GM21367 (cell line): Measurements from ENCODE around the gene FOXM1.
"Not testable (repeated sequence)": the region's sequence is repeated elsewhere in the genome, so short reads cannot be mapped to it uniquely, and the experiment has no call there.

Experiments used
- ATAC-seq: cut with Tn5 transposase; IDR thresholded peaks from one replicate; pipeline ENCODE4 v1.9.1; 2021; ENCODE audit not compliant: unreplicated experiment

FOXM1 gene

DNA sequence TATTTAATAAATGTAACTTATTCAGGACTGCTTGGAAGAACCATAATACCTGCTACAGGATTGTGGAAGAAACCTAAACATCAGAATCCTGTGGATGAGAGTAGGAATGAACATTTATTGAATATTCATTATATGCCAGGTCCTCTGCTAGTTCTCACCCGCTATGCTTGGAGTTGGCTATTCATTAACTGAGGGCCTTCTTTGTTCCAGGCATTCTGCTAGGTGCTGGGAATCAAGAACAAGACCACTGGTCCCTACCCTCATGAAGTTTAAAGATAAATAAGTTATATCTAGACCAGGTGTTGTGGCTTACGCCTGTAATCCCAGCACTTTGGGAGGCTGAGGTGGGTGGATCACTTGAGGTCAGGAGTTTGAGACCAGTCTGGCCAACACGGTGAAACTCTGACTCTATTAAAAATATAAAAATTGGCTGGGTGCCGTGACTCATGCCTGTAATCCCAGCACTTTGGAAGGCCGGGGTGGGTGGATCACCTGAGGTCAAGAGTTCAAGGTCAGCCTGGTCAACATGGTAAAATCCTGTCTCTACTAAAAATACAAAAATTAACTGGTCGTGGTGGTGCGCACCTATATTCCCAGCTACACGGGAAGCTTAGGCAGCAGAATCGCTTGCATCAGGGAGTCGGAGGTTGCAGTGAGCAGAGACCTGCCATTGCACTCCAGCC, 9.9 kb upstream of the FOXM1 start:
- ATAC-seq = no peak

- no peak for ATAC-seq
Observed at GRCh38 chr12:2884810-2885209, 7.8 kb upstream of the FOXM1 start.

- no peak for ATAC-seq
Observed at GRCh38 chr12:2879853-2880252, 2.9 kb upstream of the FOXM1 start.

DNA sequence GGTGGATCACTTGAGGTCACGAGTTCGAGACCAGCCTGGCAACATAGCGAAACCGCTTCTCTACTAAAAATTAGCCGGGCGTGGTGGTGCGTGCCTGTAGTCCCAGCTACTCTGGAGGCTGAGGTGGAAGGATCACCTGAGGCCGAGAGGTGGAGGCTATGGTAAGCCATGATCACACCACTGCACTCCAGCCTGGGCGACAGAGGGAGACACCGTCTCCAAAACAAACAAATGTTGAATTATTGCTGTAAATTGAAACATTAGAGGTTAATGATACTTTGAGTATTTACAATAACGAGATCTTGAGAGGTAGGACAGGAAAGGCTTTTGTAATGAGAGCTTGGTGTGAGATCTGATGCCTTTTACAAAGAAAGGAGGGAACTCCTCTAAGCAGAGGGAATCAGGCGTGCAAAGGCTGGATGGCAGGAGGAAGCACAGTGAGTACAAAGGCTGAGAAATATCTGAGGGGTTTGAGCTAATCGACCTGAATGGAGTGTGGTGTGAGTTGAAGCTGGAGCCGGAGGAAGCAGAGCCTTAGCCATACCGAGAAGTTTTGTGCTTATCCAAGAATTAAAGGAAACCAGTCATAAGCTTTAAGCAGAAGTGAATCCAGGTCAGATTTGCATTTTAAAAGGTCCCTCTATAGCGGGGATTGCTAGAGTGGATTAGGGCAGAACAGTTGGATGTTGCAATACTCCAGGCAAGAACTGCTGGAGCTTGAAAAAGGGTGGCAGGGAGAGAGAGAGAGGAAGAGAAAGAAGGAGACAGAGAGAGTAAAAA, 1.2 kb upstream of the FOXM1 start:
- ATAC-seq = no peak

DNA sequence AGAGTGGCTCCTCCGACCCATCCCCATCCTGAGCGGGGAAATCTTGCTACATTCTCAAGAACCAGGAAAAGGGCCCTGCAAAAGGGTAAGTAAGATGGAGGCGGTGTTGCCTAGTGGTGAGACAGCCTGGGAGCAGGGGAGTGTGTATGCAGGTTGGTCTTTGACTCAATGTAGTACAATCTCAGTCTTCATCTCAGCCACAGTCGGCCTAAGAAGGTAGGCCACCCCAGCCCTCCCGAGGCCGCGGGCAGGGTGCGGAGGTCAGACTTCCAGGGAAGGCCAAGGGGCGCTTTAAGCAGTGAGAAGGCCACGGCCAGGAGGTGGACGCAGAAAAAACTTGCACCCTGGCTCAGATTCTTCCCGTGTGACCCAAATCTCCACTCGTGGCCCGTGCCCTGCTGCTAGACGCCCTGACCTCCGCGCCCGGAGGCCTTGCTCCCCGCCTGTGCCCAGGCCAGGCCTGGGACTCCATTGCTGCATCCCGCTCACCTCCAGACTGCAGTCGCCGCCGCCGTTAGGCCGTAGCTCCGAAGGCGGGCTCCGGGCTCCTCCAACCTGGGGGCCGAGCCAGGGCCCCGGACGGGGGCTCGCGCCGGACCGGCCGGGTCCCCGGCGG, 435 bp downstream of the FOXM1 start:
- ATAC-seq = peak; percentile 22

GRCh38 chr12:2868986-2869632, 7.9 kb downstream of the FOXM1 start:
- not testable (repeated sequence) for ATAC-seq

DNA sequence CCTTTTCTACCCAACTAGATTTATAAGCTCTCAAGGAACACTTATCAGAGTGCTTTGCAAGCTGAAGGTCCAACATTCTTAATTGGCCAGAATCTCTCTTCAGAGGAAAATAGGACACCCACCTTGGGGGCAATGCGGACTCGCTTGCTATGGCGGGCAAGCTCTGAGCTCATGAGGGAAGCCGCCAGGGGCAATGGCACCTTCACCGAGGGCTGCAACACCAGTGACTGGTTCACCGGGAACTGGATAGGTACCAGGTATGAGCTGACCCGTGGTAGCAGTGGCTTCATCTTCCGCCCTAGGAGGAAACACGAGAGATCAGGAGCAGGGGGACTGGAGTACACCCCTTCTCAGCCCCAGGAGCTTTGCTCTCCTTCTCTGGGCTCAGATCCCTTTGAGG, 12.8 kb downstream of the FOXM1 start:
- no peak for ATAC-seq

- ATAC-seq = not testable (repeated sequence)
Observed at GRCh38 chr12:2863402-2863801, 13.6 kb downstream of the FOXM1 start.

DNA sequence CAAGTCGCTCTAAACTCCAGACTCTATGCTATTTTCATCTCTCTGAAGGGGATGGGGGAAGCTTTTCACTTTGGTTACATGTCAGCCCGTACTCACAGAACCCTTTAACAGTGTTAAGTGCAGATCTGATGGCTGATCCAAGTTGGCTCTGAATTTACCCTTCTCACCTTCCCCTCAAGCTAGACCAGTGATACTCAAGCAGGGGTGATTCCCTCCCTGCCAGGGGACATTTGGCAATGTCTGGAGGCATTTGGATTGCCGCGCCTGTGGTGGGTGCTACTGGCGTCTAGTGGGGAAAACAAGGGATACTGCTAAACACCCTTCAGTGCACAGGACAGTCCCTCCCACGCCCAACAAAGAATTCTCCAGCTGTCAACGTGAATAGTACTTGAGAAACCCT, 14.1 kb downstream of the FOXM1 start:
- no peak for ATAC-seq

GRCh38 chr12:2860170-2860569, 16.8 kb downstream of the FOXM1 start:
- ATAC-seq = no peak

GRCh38 chr12:2858944-2859421, 18.0 kb downstream of the FOXM1 start:
- ATAC-seq = no peak

- ATAC-seq = no peak
Observed at GRCh38 chr12:2858334-2858733, 18.6 kb downstream of the FOXM1 start.

GRCh38 chr12:2857576-2857975, 19.4 kb downstream of the FOXM1 start:
- ATAC-seq = no peak

DNA sequence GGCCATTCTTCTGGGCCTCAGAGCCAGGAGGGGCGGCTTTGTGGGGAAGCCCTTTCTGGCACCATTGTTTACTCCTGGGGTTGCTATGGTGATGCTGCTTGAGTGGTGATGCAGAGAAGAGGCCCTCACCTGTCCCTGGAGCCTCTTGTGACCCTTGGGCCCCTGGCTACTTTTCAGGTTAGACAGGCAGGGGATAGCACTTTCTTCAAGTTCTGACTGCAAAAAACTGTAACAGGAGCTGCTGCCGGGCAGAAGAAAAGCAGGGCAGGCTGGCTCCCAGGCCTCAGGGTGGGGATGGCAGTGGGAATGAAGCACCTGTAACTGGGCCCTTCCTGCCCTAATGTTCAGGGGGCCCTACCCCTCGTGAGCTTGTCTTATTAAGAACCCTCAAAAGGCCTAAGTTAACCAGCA, 19.9 kb downstream of the FOXM1 start, which contains the start of gene TEX52:
TSS of gene TEX52 (minus strand) at position 19 of the 411 bp plus-strand sequence. CDS start at position 6, 13 bp downstream.
- no peak for ATAC-seq

DNA sequence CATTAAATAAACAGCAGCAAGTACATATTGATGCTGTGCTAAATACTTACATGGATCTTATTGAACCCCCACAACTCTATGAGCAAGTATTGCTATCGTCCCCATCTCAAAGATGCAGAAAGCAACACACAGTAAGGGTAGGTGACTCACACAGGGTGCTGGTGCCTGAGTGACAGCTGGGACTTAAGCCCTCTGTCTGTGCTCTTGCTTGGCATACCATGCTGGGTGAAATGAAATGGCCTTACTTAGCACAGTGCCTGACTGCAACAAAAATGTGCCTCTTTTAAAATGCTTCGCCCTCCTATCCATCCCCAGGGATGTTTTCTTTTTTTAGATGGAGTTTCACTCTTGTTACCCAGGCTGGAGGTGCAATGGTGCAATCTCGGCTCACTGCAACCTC, 20.9 kb downstream of the FOXM1 start:
- no peak for ATAC-seq

GRCh38 chr12:2855546-2855945, 21.4 kb downstream of the FOXM1 start:
- no peak for ATAC-seq

DNA sequence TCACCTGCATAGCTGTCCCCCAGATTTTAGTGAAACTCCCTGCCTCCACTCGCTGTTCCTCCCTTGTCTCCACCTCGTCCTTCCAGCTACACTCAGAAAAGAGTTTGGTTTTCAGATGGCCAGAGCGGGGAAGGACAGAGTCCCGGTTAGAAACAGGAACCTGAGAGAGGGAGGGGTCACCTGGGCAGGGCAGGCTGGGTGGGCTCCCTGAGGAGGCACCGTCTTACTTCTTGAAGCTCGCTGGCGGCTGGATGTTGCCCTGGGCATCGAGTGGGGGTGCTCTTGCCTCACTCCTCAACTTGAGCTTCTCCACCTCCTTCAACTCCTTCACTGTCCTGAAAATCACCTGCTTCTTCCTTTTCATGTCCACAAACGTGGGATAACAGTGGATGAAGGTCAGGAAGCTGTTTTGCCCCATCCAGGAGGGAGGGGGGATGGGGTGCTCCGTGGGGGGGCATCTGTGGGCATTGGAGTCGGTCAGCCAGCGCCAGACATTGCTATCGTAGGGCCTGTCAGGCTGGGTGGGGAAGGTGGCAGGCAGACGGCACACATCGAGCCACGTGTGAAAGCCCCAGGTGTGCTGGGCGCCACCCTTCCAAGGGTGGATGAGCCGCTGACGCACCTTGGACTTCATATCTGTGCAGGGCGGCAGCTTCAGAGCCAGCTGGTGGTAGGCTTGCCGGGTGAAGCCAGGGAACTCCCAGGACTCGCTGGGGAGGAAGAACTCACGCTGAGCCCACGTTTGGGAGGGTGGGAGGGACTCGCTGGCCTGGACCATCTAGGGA, 22.1 kb downstream of the FOXM1 start:
- ATAC-seq = no peak

DNA sequence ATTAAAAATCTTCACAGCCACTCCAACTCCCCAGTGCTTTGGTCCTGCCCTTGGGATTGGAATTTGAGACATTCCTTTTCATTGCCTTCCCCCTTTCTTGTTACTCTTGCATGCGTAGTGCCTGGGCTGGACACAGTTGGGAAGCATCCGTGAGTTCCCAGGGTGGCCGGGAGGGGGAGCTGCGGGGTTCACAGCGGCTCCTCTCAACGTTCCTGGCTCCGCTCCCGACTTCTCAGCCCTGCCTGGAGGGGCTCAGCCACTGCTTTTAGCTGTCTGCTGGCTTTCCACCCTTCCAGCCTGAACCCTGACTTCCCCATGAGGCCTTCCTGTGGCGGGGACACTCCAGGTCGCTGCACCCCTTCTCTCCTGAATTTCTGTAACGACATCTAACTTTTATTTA, 23.3 kb downstream of the FOXM1 start:
- no peak for ATAC-seq

- no peak for ATAC-seq
Observed at GRCh38 chr12:2851931-2852330, 25.0 kb downstream of the FOXM1 start.

DNA sequence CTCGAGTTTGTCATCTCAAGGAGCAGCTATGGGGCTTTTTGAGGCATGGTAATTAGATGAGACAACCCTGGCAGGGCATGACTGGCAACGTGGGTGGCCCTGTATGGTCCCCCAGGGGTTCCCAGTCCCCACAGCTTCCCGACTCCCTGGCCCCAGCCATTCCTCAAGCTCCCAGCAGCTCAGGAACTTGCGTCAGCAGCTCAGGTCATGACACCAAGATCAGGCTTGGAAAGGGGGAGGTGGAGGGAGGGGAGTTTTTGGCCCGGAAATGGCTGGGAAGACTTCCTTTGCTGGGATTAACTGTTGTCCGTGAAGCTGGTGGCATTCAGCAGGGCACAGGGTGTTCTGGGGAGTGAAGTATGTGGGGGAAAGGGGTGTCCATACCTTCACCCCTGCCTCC, 31.7 kb downstream of the FOXM1 start:
- no peak for ATAC-seq

GRCh38 chr12:2844786-2845185, 32.2 kb downstream of the FOXM1 start:
- ATAC-seq = no peak
